AG20443 (cell line): ENCODE results near the gene DPP6.

ENCODE experiments used
- DNase-seq: peaks from one replicate; pipeline ENCODE4 v3.0.0; 2012; ENCODE audit warnings: low spot score, mixed read lengths

DPP6 gene

DNA sequence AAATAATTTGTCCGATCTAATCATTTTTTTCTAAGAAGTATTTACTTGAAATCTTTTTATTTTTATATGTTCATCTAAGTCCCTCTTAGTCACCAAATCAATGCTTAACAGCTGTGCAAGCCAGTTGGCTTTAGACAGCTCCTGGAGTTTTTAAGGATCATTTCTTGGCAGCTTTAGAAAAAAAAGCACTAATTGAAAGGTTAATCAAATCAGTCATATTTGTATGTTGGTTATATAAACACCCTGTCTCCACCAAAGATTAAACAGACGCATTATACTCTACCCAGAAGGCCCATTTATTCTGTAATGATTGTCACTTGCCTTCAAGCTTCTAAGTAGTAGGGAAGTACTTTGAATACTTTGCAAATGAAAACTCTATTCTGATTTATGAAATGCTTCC, 890.5 kb downstream of the DPP6 start:
- DNase-seq = no peak
